GM18520 (cell line): Measurements from ENCODE around the gene TSPAN11.

ENCODE experiments used
- ATAC-seq: cut with Tn5 transposase; IDR thresholded peaks from one replicate; pipeline ENCODE4 v1.9.1; 2021; ENCODE audit not compliant: unreplicated experiment

TSPAN11 gene

GRCh38 chr12:30910038-30910350, 16.6 kb upstream of the TSPAN11 start:
- ATAC-seq, result no peak

GRCh38 chr12:30911207-30911606, 15.3 kb upstream of the TSPAN11 start:
- ATAC-seq, result no peak

- ATAC-seq, result no peak
These were observed 13.2 kb upstream of the TSPAN11 start for GRCh38 chr12:30913323-30913722.

GRCh38 chr12:30914986-30915591, 11.5 kb upstream of the TSPAN11 start:
- no peak for ATAC-seq

- no peak for ATAC-seq
These were observed 3.5 kb upstream of the TSPAN11 start for GRCh38 chr12:30923057-30923456.

- ATAC-seq, result no peak
These were observed 823 bp upstream of the TSPAN11 start for GRCh38 chr12:30925607-30926242.

- ATAC-seq, result no peak
These were observed 669 bp downstream of the TSPAN11 start for GRCh38 chr12:30927222-30927611.

GRCh38 chr12:30928356-30929244, 2.1 kb downstream of the TSPAN11 start:
- ATAC-seq, result no peak

GRCh38 chr12:30930238-30930637, 3.7 kb downstream of the TSPAN11 start:
- no peak for ATAC-seq

GRCh38 chr12:30930641-30931040, 4.1 kb downstream of the TSPAN11 start:
- ATAC-seq, result no peak

GRCh38 chr12:30932881-30933280, 6.3 kb downstream of the TSPAN11 start:
- no peak for ATAC-seq

GRCh38 chr12:30934811-30935210, 8.3 kb downstream of the TSPAN11 start:
- no peak for ATAC-seq

GRCh38 chr12:30936036-30936435, 9.5 kb downstream of the TSPAN11 start:
- ATAC-seq, result no peak

- no peak for ATAC-seq
These were observed 12.7 kb downstream of the TSPAN11 start for GRCh38 chr12:30939234-30939633.

GRCh38 chr12:30942486-30942885, 15.9 kb downstream of the TSPAN11 start:
- ATAC-seq, result no peak

- no peak for ATAC-seq
These were observed 16.4 kb downstream of the TSPAN11 start for GRCh38 chr12:30942936-30943335.

- ATAC-seq, result no peak
These were observed 19.1 kb downstream of the TSPAN11 start for GRCh38 chr12:30945443-30946164.

- no peak for ATAC-seq
These were observed 25.5 kb downstream of the TSPAN11 start for GRCh38 chr12:30952015-30952414.

GRCh38 chr12:30953257-30953656, 26.7 kb downstream of the TSPAN11 start:
- ATAC-seq, result no peak

- no peak for ATAC-seq
These were observed 27.6 kb downstream of the TSPAN11 start for GRCh38 chr12:30953951-30954751.

GRCh38 chr12:30955214-30955613, 28.7 kb downstream of the TSPAN11 start:
- ATAC-seq, result no peak
